H9 (cell line): ENCODE data around the gene HSD11B1L. TPM values are rescaled to one million over a fixed set of nuclear protein-coding genes. Genes with fewer than 3 reads are reported as not detected.

Experiments
- DNase-seq: peaks from one replicate; pipeline ENCODE4 v3.0.0-alpha.2; 2017
- H2AFZ ChIP-seq: one replicate; pipeline ENCODE4 v1.6.1; 2013; ENCODE audit warnings: mild to moderate bottlenecking, low read length, control low read depth, moderate library complexity
- H2AK5ac ChIP-seq: 2 replicates; pipeline ENCODE4 v1.6.1; 2013; ENCODE audit warnings: low read length, control low read depth, mixed read lengths; ENCODE audit not compliant: insufficient read length
- H2BK120ac ChIP-seq: one replicate; pipeline ENCODE4 v1.6.1; 2013; ENCODE audit warnings: low read depth, mild to moderate bottlenecking, low read length, control low read depth, inconsistent platforms; ENCODE audit not compliant: poor library complexity, severe bottlenecking
- H2BK12ac ChIP-seq: 2 replicates; pipeline ENCODE4 v1.6.1; 2013; ENCODE audit warnings: low read length, control low read depth, mixed read lengths, low read depth; ENCODE audit not compliant: insufficient read length
- H2BK15ac ChIP-seq: 2 replicates; pipeline ENCODE4 v1.6.1; 2013; ENCODE audit warnings: low read depth, low read length, control low read depth
- H2BK20ac ChIP-seq: one replicate; pipeline ENCODE4 v1.6.1; 2013; ENCODE audit warnings: low read depth, mild to moderate bottlenecking, low read length, control low read depth, inconsistent platforms; ENCODE audit not compliant: poor library complexity, severe bottlenecking
- H2BK5ac ChIP-seq: 2 replicates; pipeline ENCODE4 v1.6.1; 2013; ENCODE audit warnings: low read length, control low read depth, mixed read lengths; ENCODE audit not compliant: insufficient read length
- H3K14ac ChIP-seq: 2 replicates; pipeline ENCODE4 v1.6.1; 2013; ENCODE audit warnings: low read length, control low read depth; ENCODE audit not compliant: insufficient read depth
- H3K18ac ChIP-seq: 2 replicates; pipeline ENCODE4 v1.6.1; 2013; ENCODE audit warnings: low read depth, mild to moderate bottlenecking, mixed read lengths, low read length, control low read depth; ENCODE audit not compliant: insufficient read length
- H3K23ac ChIP-seq: 2 replicates; pipeline ENCODE4 v1.6.1; 2013; ENCODE audit warnings: low read length, control low read depth, mixed read lengths, low read depth; ENCODE audit not compliant: insufficient read length
- H3K23me2 ChIP-seq: 2 replicates; pipeline ENCODE4 v1.6.1; 2013; ENCODE audit warnings: low read depth, mild to moderate bottlenecking, mixed read lengths, low read length, control low read depth; ENCODE audit not compliant: insufficient read length, poor library complexity, severe bottlenecking
- H3K27ac ChIP-seq: 2 replicates; pipeline ENCODE4 v1.5.1; 2013; ENCODE audit warnings: low read length, control low read depth, mixed read lengths, low read depth; ENCODE audit not compliant: insufficient read length
- H3K27me3 ChIP-seq: 2 replicates; pipeline ENCODE4 v1.6.1; 2013; ENCODE audit warnings: low read length, control low read depth, inconsistent platforms; ENCODE audit not compliant: insufficient read depth
- H3K4ac ChIP-seq: 2 replicates; pipeline ENCODE4 v1.6.1; 2013; ENCODE audit warnings: low read depth, mild to moderate bottlenecking, control low read depth, inconsistent platforms, low read length, moderate library complexity
- H3K4me1 ChIP-seq: 2 replicates; pipeline ENCODE4 v1.6.1; 2013; ENCODE audit warnings: low read length, control low read depth, inconsistent platforms; ENCODE audit not compliant: insufficient read depth
- H3K4me2 ChIP-seq: 2 replicates; pipeline ENCODE4 v1.6.1; 2013; ENCODE audit warnings: low read length, control low read depth, mixed read lengths; ENCODE audit not compliant: insufficient read length, insufficient read depth
- H3K56ac ChIP-seq: 2 replicates; pipeline ENCODE4 v1.6.1; 2013; ENCODE audit warnings: low read depth, mild to moderate bottlenecking, mixed read lengths, low read length, control low read depth; ENCODE audit not compliant: insufficient read length
- H3K79me1 ChIP-seq: 2 replicates; pipeline ENCODE4 v1.6.1; 2013; ENCODE audit warnings: low read depth, mild to moderate bottlenecking, moderate library complexity, low read length, control low read depth, inconsistent platforms; ENCODE audit not compliant: insufficient read depth, poor library complexity, severe bottlenecking
- H3K79me2 ChIP-seq: 2 replicates; pipeline ENCODE4 v1.6.1; 2013; ENCODE audit warnings: low read length, control low read depth, inconsistent platforms; ENCODE audit not compliant: insufficient read depth
- H3K9ac ChIP-seq: 2 replicates; pipeline ENCODE4 v1.6.1; 2013; ENCODE audit warnings: low read length, control low read depth, mixed read lengths; ENCODE audit not compliant: insufficient read length; ENCODE audit errors: extremely low read depth
- H3K9me3 ChIP-seq: one replicate; pipeline ENCODE4 v1.6.1; 2013; ENCODE audit warnings: low read depth, low read length, inconsistent platforms; ENCODE audit not compliant: control insufficient read depth
- H3T11ph ChIP-seq: one replicate; pipeline ENCODE4 v1.6.1; 2013; ENCODE audit warnings: mild to moderate bottlenecking, low read length, control low read depth, inconsistent platforms
- H4K20me1 ChIP-seq: one replicate; pipeline ENCODE4 v1.6.1; 2013; ENCODE audit not compliant: control insufficient read depth, insufficient read length, insufficient read depth
- H4K5ac ChIP-seq: 2 replicates; pipeline ENCODE4 v1.6.1; 2013; ENCODE audit warnings: low read depth, mild to moderate bottlenecking, mixed read lengths, low read length, control low read depth; ENCODE audit not compliant: insufficient read length
- H4K8ac ChIP-seq: replicated peaks from 2 replicates; pipeline ENCODE4 v1.6.1; 2013; ENCODE audit warnings: low read length, control low read depth, mixed read lengths, low read depth; ENCODE audit not compliant: insufficient read length
- H4K91ac ChIP-seq: 2 replicates; pipeline ENCODE4 v1.6.1; 2013; ENCODE audit warnings: low read depth, mild to moderate bottlenecking, moderate library complexity, mixed read lengths, low read length, control low read depth; ENCODE audit not compliant: insufficient read length
- H3K27ac Mint-ChIP-seq, 3 experiments: 2 replicates in 2 of 3; 3 replicates in 1 of 3; pipeline ENCODE4 v1.8.0; 2020 to 2021; ENCODE audit warnings: mixed read lengths in 3 of 3, mild to moderate bottlenecking in 1 of 3, moderate library complexity in 1 of 3
- H3K27me3 Mint-ChIP-seq: 2 replicates; pipeline ENCODE4 v1.8.0; 2021; ENCODE audit warnings: low read depth, mild to moderate bottlenecking, moderate library complexity, mixed read lengths
- H3K36me3 Mint-ChIP-seq, 3 experiments: 2 replicates in 2 of 3; 3 replicates in 1 of 3; pipeline ENCODE4 v1.8.0; 2020 to 2021; ENCODE audit warnings: low read depth in 3 of 3, mixed read lengths in 3 of 3; ENCODE audit not compliant: insufficient read depth in 1 of 3
- H3K4me1 Mint-ChIP-seq, 2 experiments: 2 replicates each; pipeline ENCODE4 v1.8.0; 2020; ENCODE audit warnings: mixed read lengths in 2 of 2
- H3K4me3 Mint-ChIP-seq, 2 experiments: 2 replicates in 1 of 2; 3 replicates in 1 of 2; pipeline ENCODE4 v1.8.0; 2020 to 2021; ENCODE audit warnings: mild to moderate bottlenecking in 2 of 2, mixed read lengths in 2 of 2, moderate library complexity in 1 of 2
- H3K9me3 Mint-ChIP-seq, 2 experiments: 2 replicates in 1 of 2; 3 replicates in 1 of 2; pipeline ENCODE4 v1.8.0; 2020; ENCODE audit warnings: mild to moderate bottlenecking in 2 of 2, mixed read lengths in 2 of 2, moderate library complexity in 1 of 2
- CTCF ChIP-seq: fragments of 200-600 bp; sonication (generic); conservative IDR thresholded peaks from 3 replicates; pipeline ENCODE4 v1.8.0; 2021; ENCODE audit warnings: antibody characterized with exemption, mild to moderate bottlenecking
- WGBS: extraction: QIAGEN DNeasy Blood & Tissue Kit; methylation state at CpG from one replicate; pipeline ENCODE4 v1.1.7; 2013; ENCODE audit warnings: missing lambda C conversion rate, low lambda C conversion rate, mixed read lengths; ENCODE audit not compliant: insufficient read length; ENCODE audit errors: extremely low coverage; 5-methylcytosine and 5-hydroxymethylcytosine counted together
- total RNA-seq: library from RNA; stranded (reverse); gene quantifications from 2 replicates; pipeline ENCODE4 v1.2.1, GENCODE V29; 2021

The HSD11B1L gene
- total RNA-seq, 1 experiment from 2014 or later, result 9.3 TPM

GRCh38 chr19:5676772-5677105, 4.1 kb upstream of the HSD11B1L start:
- no peak overlapping the region for H3K4ac ChIP-seq
- H2BK15ac ChIP-seq, result no peak overlapping the region
- no peak for TF ChIP-seq CTCF
- no peak overlapping the region for H4K5ac ChIP-seq
- no peak overlapping the region for H2BK20ac ChIP-seq
- H3K4me2 ChIP-seq, result no peak overlapping the region
- H3K23me2 ChIP-seq, result peaks cover 13% of the 10 kb centered on the region
- no peaks in the 10 kb centered on the region; the same call in 1 of the 2 replicates for H3K4me1 ChIP-seq
- no peak overlapping the region for H3T11ph ChIP-seq
- H3K27me3 ChIP-seq, result no peaks in the 10 kb centered on the region
- no CpG with 5 or more reads among the region's 13 CpGs for WGBS
- H2BK12ac ChIP-seq, result no peak overlapping the region
- no peaks in the 10 kb centered on the region for H3K9me3 ChIP-seq
- no peak for DNase-seq
- Mint-ChIP-seq H3K4me1 (peaks cover 15 to 23% of the 10 kb centered on the region in 2 experiments), H3K9me3 (peaks cover 0 to 2% of the 10 kb centered on the region in 2 experiments; a peak in 2 of 5 replicates), H3K27ac (peak overlapping the region in 2 of 3 experiments; percentile 78 to 91; a peak in 2 of 7 replicates), H3K27me3 (peaks cover 4% of the 10 kb centered on the region), H3K4me3 (no peak overlapping the region), H3K36me3 (peaks cover 6 to 17% (median 9%) of the 10 kb centered on the region in 3 experiments; a peak in 5 of 7 replicates)
- no peak overlapping the region for H3K27ac ChIP-seq
- H3K79me1 ChIP-seq, result no peaks in the 10 kb centered on the region
- no peak overlapping the region for H3K14ac ChIP-seq
- H3K18ac ChIP-seq, result no peak overlapping the region
- no peak overlapping the region for H2AK5ac ChIP-seq
- no peak overlapping the region for H3K9ac ChIP-seq
- no peak overlapping the region for H2BK120ac ChIP-seq
- no peak overlapping the region for H2BK5ac ChIP-seq
- no peak overlapping the region for H4K91ac ChIP-seq
- no peak overlapping the region for H3K23ac ChIP-seq
- H4K20me1 ChIP-seq, result no peaks in the 10 kb centered on the region
- H3K79me2 ChIP-seq, result no peaks in the 10 kb centered on the region
- no peak overlapping the region for H3K56ac ChIP-seq
- H4K8ac ChIP-seq, result no peak overlapping the region
- H2AFZ ChIP-seq, result no peak overlapping the region
